ENCODE measurements around the gene PROZ. TPM values are rescaled to one million over a fixed set of nuclear protein-coding genes. Genes with fewer than 3 reads are reported as not detected.
"Not testable (repeated sequence)": the region's sequence is repeated elsewhere in the genome, so short reads cannot be mapped to it uniquely, and the experiment has no call there.

The PROZ gene
- not detected for total RNA-seq (2021; fragmentation: NEBNext Ultra II Directional; extraction: Animal tissue kit (Norgen Biotek cat#: 25700))
- long read RNA-seq: 0 reads

GRCh38 chr13:113157929-113158747 is at the start of gene PROZ:
TSS of gene PROZ (plus strand) at chr13:113158648. CDS start at chr13:113158661, 13 bp downstream.
- H3K4me3 Mint-ChIP-seq: no peak within 1 kb of the TSS
- no peak for DNase-seq
- H3K36me3 Mint-ChIP-seq (ENCODE audit: low read depth): peaks cover 9% of the 10 kb centered on the region
- no peak within 1 kb of the TSS for H3K27ac Mint-ChIP-seq
- H3K4me1 Mint-ChIP-seq (ENCODE audit: low read depth): peaks cover 16% of the 10 kb centered on the region
- TF ChIP-seq CTCF (IDR thresholded peaks at IDR 0.05): no peak
- H3K27me3 Mint-ChIP-seq (ENCODE audit: insufficient read depth): peaks cover 6% of the 10 kb centered on the region
- no peaks in the 10 kb centered on the region; the same call in 1 of the 2 replicates for H3K9me3 Mint-ChIP-seq

- Mint-ChIP-seq H3K4me1 (ENCODE audit: low read depth) (peaks cover 6% of the 10 kb centered on the region; the same call in 1 of the 2 replicates), H3K27ac (no peak overlapping the region), H3K4me3 (no peak overlapping the region), H3K36me3 (ENCODE audit: low read depth) (no peaks in the 10 kb centered on the region), H3K9me3 (peaks cover 5% of the 10 kb centered on the region), H3K27me3 (ENCODE audit: insufficient read depth) (peaks cover 7% of the 10 kb centered on the region; the same call in 1 of the 2 replicates)
- DNase-seq: no peak
- TF ChIP-seq CTCF (IDR thresholded peaks at IDR 0.05): no peak
Observed at GRCh38 chr13:113109151-113110047, 49.0 kb upstream of the PROZ start.

- DNase-seq: no peak
- no peak for TF ChIP-seq CTCF (IDR thresholded peaks at IDR 0.05)
- Mint-ChIP-seq H3K27me3 (ENCODE audit: insufficient read depth) (peaks cover 8% of the 10 kb centered on the region), H3K36me3 (ENCODE audit: low read depth) (no peaks in the 10 kb centered on the region), H3K4me1 (ENCODE audit: low read depth) (peaks cover 2% of the 10 kb centered on the region; the same call in 1 of the 2 replicates), H3K4me3 (no peak overlapping the region), H3K9me3 (peaks cover 5% of the 10 kb centered on the region), H3K27ac (no peak overlapping the region)
Observed at GRCh38 chr13:113110048-113110851, 48.2 kb upstream of the PROZ start.

GRCh38 chr13:113110852-113111315 is 47.6 kb upstream of the PROZ start:
- H3K36me3 Mint-ChIP-seq (ENCODE audit: low read depth): no peaks in the 10 kb centered on the region
- H3K27ac Mint-ChIP-seq: no peak overlapping the region
- DNase-seq: no peak
- no peak for TF ChIP-seq CTCF (IDR thresholded peaks at IDR 0.05)
- H3K4me1 Mint-ChIP-seq (ENCODE audit: low read depth): no peaks in the 10 kb centered on the region
- no peak overlapping the region for H3K4me3 Mint-ChIP-seq
- peaks cover 5% of the 10 kb centered on the region for H3K9me3 Mint-ChIP-seq
- peaks cover 14% of the 10 kb centered on the region for H3K27me3 Mint-ChIP-seq (ENCODE audit: insufficient read depth)

- H3K27ac Mint-ChIP-seq; H3K9me3 Mint-ChIP-seq; DNase-seq; H3K4me1 Mint-ChIP-seq (ENCODE audit: low read depth); H3K36me3 Mint-ChIP-seq (ENCODE audit: low read depth); H3K4me3 Mint-ChIP-seq: not testable (repeated sequence)
- H3K27me3 Mint-ChIP-seq (ENCODE audit: insufficient read depth): peaks cover 17% of the 10 kb centered on the region
Observed at GRCh38 chr13:113111821-113112220, 46.6 kb upstream of the PROZ start.

- not testable (repeated sequence) for H3K36me3 Mint-ChIP-seq (ENCODE audit: low read depth); H3K4me1 Mint-ChIP-seq (ENCODE audit: low read depth); DNase-seq; H3K4me3 Mint-ChIP-seq; H3K9me3 Mint-ChIP-seq; H3K27ac Mint-ChIP-seq
- H3K27me3 Mint-ChIP-seq (ENCODE audit: insufficient read depth): peaks cover 21% of the 10 kb centered on the region
Observed at GRCh38 chr13:113112475-113112874, 46.0 kb upstream of the PROZ start.

All from HFFc6 (cell line).